ENCODE data around the gene YPEL2.

DNA sequence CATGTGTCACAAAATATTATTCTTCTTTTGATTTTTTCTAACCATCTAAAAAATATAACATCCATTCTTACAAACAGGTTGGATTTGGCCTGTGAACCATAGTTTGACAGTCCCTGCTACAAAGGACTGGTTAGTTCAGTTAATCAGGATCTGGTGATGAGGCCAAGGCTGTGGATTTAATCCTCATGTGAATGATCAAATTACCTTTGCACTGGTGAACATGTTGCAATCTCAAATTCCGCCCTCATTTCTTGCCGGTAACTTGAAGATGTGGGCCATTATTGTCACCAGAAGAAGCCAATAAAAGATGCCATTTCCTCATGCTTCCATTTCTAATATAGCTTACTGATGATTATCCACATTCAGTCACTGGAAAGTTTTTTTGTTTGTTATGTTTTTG, 35.3 kb upstream of the YPEL2 start:
- no peak for TF ChIP-seq POLR2A (IDR thresholded peaks at IDR 0.05)
- TF ChIP-seq, protein P1, sequence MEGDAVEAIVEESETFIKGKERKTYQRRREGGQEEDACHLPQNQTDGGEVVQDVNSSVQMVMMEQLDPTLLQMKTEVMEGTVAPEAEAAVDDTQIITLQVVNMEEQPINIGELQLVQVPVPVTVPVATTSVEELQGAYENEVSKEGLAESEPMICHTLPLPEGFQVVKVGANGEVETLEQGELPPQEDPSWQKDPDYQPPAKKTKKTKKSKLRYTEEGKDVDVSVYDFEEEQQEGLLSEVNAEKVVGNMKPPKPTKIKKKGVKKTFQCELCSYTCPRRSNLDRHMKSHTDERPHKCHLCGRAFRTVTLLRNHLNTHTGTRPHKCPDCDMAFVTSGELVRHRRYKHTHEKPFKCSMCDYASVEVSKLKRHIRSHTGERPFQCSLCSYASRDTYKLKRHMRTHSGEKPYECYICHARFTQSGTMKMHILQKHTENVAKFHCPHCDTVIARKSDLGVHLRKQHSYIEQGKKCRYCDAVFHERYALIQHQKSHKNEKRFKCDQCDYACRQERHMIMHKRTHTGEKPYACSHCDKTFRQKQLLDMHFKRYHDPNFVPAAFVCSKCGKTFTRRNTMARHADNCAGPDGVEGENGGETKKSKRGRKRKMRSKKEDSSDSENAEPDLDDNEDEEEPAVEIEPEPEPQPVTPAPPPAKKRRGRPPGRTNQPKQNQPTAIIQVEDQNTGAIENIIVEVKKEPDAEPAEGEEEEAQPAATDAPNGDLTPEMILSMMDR (IDR thresholded peaks at IDR 0.05): no peak
